Activated CD4-positive, alpha-beta T cell treated with anti-CD3 and anti-CD28 coated beads, Interleukin-2, amount 50 U/mL, for 24 hours (primary cell): ENCODE data around the gene FRMD4A.
"Not testable (repeated sequence)": the region's sequence is repeated elsewhere in the genome, so short reads cannot be mapped to it uniquely, and the experiment has no call there.

Experiments
- DNase-seq, 2 donors: peaks; one replicate each; pipeline ENCODE4 v3.0.0-alpha.2; 2020; ENCODE audit warnings: low read depth in 1 of 2, low spot score in 1 of 2

FRMD4A gene

GRCh38 chr10:13767676-13768178 lies 563.0 kb downstream of the FRMD4A start:
- DNase-seq = no peak

- DNase-seq = not testable (repeated sequence)
These were observed 563.6 kb downstream of the FRMD4A start for GRCh38 chr10:13767148-13767547.

GRCh38 chr10:13765641-13766341 lies 564.9 kb downstream of the FRMD4A start:
- DNase-seq = no peak

GRCh38 chr10:13761490-13762091 lies 569.1 kb downstream of the FRMD4A start:
- DNase-seq = no peak

- DNase-seq = no peak
These were observed 571.6 kb downstream of the FRMD4A start for GRCh38 chr10:13759168-13759567.

GRCh38 chr10:13758756-13759155 lies 572.0 kb downstream of the FRMD4A start:
- no peak for DNase-seq

- DNase-seq = no peak
These were observed 572.4 kb downstream of the FRMD4A start for GRCh38 chr10:13758312-13758711.

- DNase-seq = no peak
These were observed 576.4 kb downstream of the FRMD4A start for GRCh38 chr10:13754277-13754676.

GRCh38 chr10:13751191-13751764 lies 579.4 kb downstream of the FRMD4A start:
- DNase-seq = no peak

GRCh38 chr10:13750299-13751190 lies 580.2 kb downstream of the FRMD4A start:
- no peak for DNase-seq

- no peak for DNase-seq
These were observed 585.5 kb downstream of the FRMD4A start for GRCh38 chr10:13745271-13745670.

- DNase-seq = no peak
These were observed 586.8 kb downstream of the FRMD4A start for GRCh38 chr10:13743963-13744362.

GRCh38 chr10:13743101-13743693 lies 587.5 kb downstream of the FRMD4A start:
- no peak for DNase-seq

GRCh38 chr10:13741438-13741837 lies 589.3 kb downstream of the FRMD4A start:
- DNase-seq = no peak

- DNase-seq = no peak
These were observed 590.3 kb downstream of the FRMD4A start for GRCh38 chr10:13740461-13740860.

GRCh38 chr10:13739183-13739582 lies 591.5 kb downstream of the FRMD4A start:
- no peak for DNase-seq

- no peak for DNase-seq
These were observed 594.2 kb downstream of the FRMD4A start for GRCh38 chr10:13736506-13736905.

GRCh38 chr10:13734151-13734550 lies 596.6 kb downstream of the FRMD4A start:
- DNase-seq = no peak

GRCh38 chr10:13733071-13733470 lies 597.7 kb downstream of the FRMD4A start:
- DNase-seq = no peak

GRCh38 chr10:13732465-13732881 lies 598.3 kb downstream of the FRMD4A start:
- DNase-seq = no peak

- DNase-seq = no peak
These were observed 598.9 kb downstream of the FRMD4A start for GRCh38 chr10:13731799-13732198.
